NCI-H748 (cell line): ENCODE data around the gene POLN.

Experiments used
- DNase-seq: peaks from one replicate; lab custom pipeline; 2025; ENCODE audit not compliant: unreplicated experiment; lab: John Stamatoyannopoulos, UW

Gene POLN

GRCh38 chr4:2263926-2264321, 22.0 kb upstream of the POLN start:
- peak; percentile 29 for DNase-seq

GRCh38 chr4:2262944-2263250, 21.0 kb upstream of the POLN start:
- no peak for DNase-seq

GRCh38 chr4:2262145-2262943, 20.4 kb upstream of the POLN start:
- peak; percentile 94 for DNase-seq

- DNase-seq, result no peak
These were observed 19.9 kb upstream of the POLN start, which contains the start of gene MXD4 for GRCh38 chr4:2261853-2262144. TSS of gene MXD4 (minus strand) at chr4:2262109. CDS start at chr4:2261980, 129 bp downstream.

GRCh38 chr4:2261110-2261852, 19.4 kb upstream of the POLN start:
- peak; percentile 26 for DNase-seq

GRCh38 chr4:2260344-2261109, 18.6 kb upstream of the POLN start:
- DNase-seq, result no peak

GRCh38 chr4:2259541-2260343, 17.8 kb upstream of the POLN start:
- DNase-seq, result no peak

GRCh38 chr4:2259036-2259540, 17.2 kb upstream of the POLN start:
- DNase-seq, result no peak

- no peak for DNase-seq
These were observed 16.4 kb upstream of the POLN start for GRCh38 chr4:2258091-2259035.

GRCh38 chr4:2257361-2258081, 15.6 kb upstream of the POLN start:
- DNase-seq, result no peak

GRCh38 chr4:2256781-2257191, 14.9 kb upstream of the POLN start:
- no peak for DNase-seq

GRCh38 chr4:2256156-2256731, 14.3 kb upstream of the POLN start:
- no peak for DNase-seq

- DNase-seq, result no peak
These were observed 13.7 kb upstream of the POLN start for GRCh38 chr4:2255501-2256155.

GRCh38 chr4:2254665-2255500, 13.0 kb upstream of the POLN start:
- no peak for DNase-seq

GRCh38 chr4:2253160-2254084, 11.5 kb upstream of the POLN start:
- no peak for DNase-seq

GRCh38 chr4:2252530-2253091, 10.7 kb upstream of the POLN start:
- no peak for DNase-seq
